Measurements from ENCODE around the gene ALDH1L2. TPM values are rescaled to one million over a fixed set of nuclear protein-coding genes. Genes with fewer than 3 reads are reported as not detected.

The ALDH1L2 gene
- total and polyA plus RNA-seq, 12 donors = 1.1 to 3.7 (median 1.5) TPM

DNA sequence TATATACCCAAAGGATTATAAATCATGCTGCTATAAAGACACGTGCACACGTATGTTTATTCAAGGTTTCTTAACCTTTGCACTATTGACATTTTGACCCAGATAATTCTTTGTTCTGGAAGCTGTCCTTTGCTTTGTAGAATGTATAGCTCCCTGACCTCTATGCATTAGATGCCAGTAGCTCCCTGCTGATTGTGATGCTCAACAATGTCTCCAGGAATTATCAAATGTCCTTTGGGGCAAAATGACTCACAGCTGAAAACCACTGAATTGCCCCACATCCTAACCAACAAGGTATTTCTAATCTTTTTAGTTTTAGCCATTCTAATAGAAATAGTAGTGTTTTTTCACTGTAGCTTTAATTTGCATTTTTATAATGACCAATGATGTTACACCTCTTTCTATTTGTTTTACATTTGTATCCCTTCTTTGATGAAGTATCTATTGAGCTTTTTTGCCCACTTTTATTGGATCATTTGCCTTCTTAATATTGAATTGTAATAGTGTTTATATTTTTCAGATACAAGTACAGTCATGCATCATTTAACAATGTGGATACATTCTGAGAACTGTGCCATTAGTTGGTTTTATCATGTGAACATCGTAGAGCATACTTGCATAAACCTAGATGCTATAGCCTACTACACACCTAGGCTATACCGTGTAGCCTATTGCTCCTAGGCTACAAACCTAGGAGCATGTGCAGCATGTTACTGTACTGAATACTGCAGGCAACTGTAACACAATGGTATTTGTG lies 108.5 kb downstream of the ALDH1L2 start:
- TF ChIP-seq, protein P1, sequence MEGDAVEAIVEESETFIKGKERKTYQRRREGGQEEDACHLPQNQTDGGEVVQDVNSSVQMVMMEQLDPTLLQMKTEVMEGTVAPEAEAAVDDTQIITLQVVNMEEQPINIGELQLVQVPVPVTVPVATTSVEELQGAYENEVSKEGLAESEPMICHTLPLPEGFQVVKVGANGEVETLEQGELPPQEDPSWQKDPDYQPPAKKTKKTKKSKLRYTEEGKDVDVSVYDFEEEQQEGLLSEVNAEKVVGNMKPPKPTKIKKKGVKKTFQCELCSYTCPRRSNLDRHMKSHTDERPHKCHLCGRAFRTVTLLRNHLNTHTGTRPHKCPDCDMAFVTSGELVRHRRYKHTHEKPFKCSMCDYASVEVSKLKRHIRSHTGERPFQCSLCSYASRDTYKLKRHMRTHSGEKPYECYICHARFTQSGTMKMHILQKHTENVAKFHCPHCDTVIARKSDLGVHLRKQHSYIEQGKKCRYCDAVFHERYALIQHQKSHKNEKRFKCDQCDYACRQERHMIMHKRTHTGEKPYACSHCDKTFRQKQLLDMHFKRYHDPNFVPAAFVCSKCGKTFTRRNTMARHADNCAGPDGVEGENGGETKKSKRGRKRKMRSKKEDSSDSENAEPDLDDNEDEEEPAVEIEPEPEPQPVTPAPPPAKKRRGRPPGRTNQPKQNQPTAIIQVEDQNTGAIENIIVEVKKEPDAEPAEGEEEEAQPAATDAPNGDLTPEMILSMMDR (IDR thresholded peaks at IDR 0.05) = no peak
- no peak overlapping the region for H3K4me3 ChIP-seq
- H3K27me3 ChIP-seq = no peaks in the 10 kb centered on the region
- no peaks in the 10 kb centered on the region for H3K36me3 ChIP-seq
- ATAC-seq (no peak), DNase-seq (no peak)
- no peak overlapping the region for H3K27ac ChIP-seq
- H3K9me3 ChIP-seq = no peaks in the 10 kb centered on the region
- WGBS, 2 donors = 72 to 76% methylated on average over 4 of the region's 4 CpGs
- H3K4me1 ChIP-seq = peaks cover 0 to 11% (median 0%) of the 10 kb centered on the region in 9 donors
- intact Hi-C loops (cut with DNase I) = no loop called here

- WGBS, 2 donors = 81% methylated on average over 7 of the region's 7 CpGs
- ATAC-seq = peak in 5 of 8 donors; percentile 33 to 77 (median 61)
- H3K27ac ChIP-seq = peak overlapping the region in 1 of 10 donors; percentile 21
Observed at GRCh38 chr12:104974626-104975290, 109.5 kb downstream of the ALDH1L2 start.

DNA sequence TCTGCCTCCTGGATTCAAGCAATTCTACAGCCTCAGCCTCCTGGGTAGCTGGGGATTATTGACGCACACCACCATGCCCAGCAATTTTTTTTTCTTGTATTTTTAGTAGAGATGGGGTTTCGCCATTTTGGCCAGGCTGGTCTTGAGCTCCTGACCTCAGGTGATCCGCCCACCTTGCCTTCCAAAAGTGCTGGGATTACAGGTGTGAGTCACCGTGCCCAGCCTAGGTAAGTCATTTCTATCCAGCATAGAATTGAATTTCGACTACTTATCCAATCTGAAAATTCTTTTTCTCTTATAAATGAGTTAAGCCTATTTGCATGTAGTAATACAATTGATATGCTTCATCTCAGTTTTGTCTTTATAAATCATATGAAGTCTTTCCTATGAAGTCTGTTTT lies 111.0 kb downstream of the ALDH1L2 start:
- H3K27ac ChIP-seq = no peak overlapping the region
- TF ChIP-seq, protein P1 (IDR thresholded peaks at IDR 0.05) = no peak
- ATAC-seq (no peak), DNase-seq (no peak)
- WGBS, 2 donors = 92 to 95% methylated on average over 5 of the region's 5 CpGs
- H3K36me3 ChIP-seq = no peaks in the 10 kb centered on the region
- H3K4me3 ChIP-seq = no peak overlapping the region
- intact Hi-C loops (cut with DNase I) = no loop called here
- H3K9me3 ChIP-seq = no peaks in the 10 kb centered on the region
- H3K27me3 ChIP-seq = no peaks in the 10 kb centered on the region
- peaks cover 0 to 11% (median 0%) of the 10 kb centered on the region in 9 donors for H3K4me1 ChIP-seq

More at GRCh38 chr12:104974626-104975290, 109.5 kb downstream of the ALDH1L2 start:
- no peaks in the 10 kb centered on the region for H3K36me3 ChIP-seq
- TF ChIP-seq, protein P1 (IDR thresholded peaks at IDR 0.05) = no peak
- peaks cover 0 to 11% (median 0%) of the 10 kb centered on the region in 9 donors for H3K4me1 ChIP-seq
- intact Hi-C loops (cut with DNase I) = no loop called here
- H3K9me3 ChIP-seq = no peaks in the 10 kb centered on the region
- no peak overlapping the region for H3K4me3 ChIP-seq
- H3K27me3 ChIP-seq = no peaks in the 10 kb centered on the region
- DNase-seq = no peak

- DNase-seq (no peak), ATAC-seq (peak in 2 of 8 donors; percentile 49 to 58)
- Histone ChIP-seq H3K4me3 (no peak overlapping the region), H3K4me1 (peaks cover 0 to 7% (median 0%) of the 10 kb centered on the region in 9 donors), H3K9me3 (no peaks in the 10 kb centered on the region), H3K36me3 (no peaks in the 10 kb centered on the region), H3K27me3 (no peaks in the 10 kb centered on the region), H3K27ac (no peak overlapping the region)
- intact Hi-C loops (cut with DNase I) = no loop called here
- TF ChIP-seq, protein P1 (IDR thresholded peaks at IDR 0.05) = no peak
- WGBS, 2 donors = 65 to 69% methylated on average over 5 of the region's 5 CpGs
Observed at GRCh38 chr12:104971306-104971705, 113.0 kb downstream of the ALDH1L2 start.

Other genes starting within 250 kb of the ALDH1L2 start
- gene SLC41A2, start 126.2 kb downstream of the ALDH1L2 start, total RNA-seq = 1 to 10 TPM; 2.0 to 9.2 (median 3.2) TPM
- gene SLC41A2, start 126.2 kb downstream of the ALDH1L2 start, polyA plus RNA-seq = under 1 TPM; 0.37 to 0.54 TPM
- gene NOPCHAP1, start 98.1 kb downstream of the ALDH1L2 start, total RNA-seq = 10 to 100 TPM in 7 of 10 donors, 1 to 10 TPM in 3; 7.7 to 14.5 (median 12.1) TPM
- 1 to 10 TPM; 4.5 to 8.1 TPM for gene NOPCHAP1, start 98.1 kb downstream of the ALDH1L2 start, polyA plus RNA-seq
- gene WASHC4, start 23.3 kb upstream of the ALDH1L2 start, total RNA-seq = 10 to 100 TPM; 18.5 to 31.8 (median 25.3) TPM
- gene WASHC4, start 23.3 kb upstream of the ALDH1L2 start, polyA plus RNA-seq = 10 to 100 TPM in 1 of 2 donors, 1 to 10 TPM in 1; 7.2 to 16.2 TPM
- 10 to 100 TPM; 14.1 to 28.9 (median 19.4) TPM for gene APPL2, start 151.7 kb upstream of the ALDH1L2 start, total RNA-seq
- gene APPL2, start 151.7 kb upstream of the ALDH1L2 start, polyA plus RNA-seq = 10 to 100 TPM in 1 of 2 donors, 1 to 10 TPM in 1; 8.4 to 15.2 TPM
- gene C12orf75, start 246.2 kb upstream of the ALDH1L2 start, total RNA-seq = 1 to 10 TPM in 8 of 10 donors, under 1 TPM in 2; 0.76 to 4.9 (median 1.7) TPM
- gene C12orf75, start 246.2 kb upstream of the ALDH1L2 start, polyA plus RNA-seq = 1 to 10 TPM in 1 of 2 donors, under 1 TPM in 1; 0.86 to 3.1 TPM

Measured in heart right ventricle (tissue), 16 donors.